Measurements from ENCODE around the gene NVL.
A peak's percentile ranks its signal among the peaks of the same experiment; 100 is the strongest.

DNA sequence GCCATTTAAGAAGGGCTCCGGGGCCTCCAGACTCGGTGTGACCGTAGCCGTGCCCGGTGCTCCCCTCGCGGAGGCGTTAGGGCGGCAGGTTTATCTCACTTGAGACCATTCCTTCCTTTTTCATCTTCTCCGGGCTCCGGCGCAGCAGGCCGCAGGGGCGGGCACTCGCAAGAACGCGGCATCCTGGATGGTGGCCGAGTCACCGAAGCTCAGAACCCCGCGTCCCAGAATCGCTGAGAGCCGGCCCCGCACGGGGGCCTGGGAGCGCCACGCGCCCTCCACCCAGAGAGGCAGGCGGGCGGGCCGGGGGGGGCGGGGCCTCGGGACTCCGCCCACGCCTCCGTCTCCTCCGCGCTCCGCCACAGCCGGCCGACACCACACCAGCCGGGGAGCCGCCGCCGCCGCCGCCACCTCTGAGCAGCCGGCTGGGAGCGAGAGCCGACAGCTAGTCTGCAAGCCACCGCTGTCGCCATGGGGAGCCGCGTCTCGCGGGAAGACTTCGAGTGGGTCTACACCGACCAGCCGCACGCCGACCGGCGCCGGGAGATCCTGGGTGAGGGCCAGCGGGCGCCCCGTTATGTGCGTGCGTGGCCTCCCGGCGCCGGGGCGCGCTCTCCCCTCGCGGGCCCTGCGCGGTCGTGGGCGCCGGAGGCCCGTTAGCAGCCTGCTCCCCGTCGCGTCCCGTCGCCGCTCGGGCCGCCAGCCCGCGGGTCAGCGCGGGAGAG, 146.9 kb downstream of the NVL start, which contains the start of gene DEGS1:
- TF ChIP-seq POLR2AphosphoS5 (IDR thresholded peaks at IDR 0.05; ENCODE audit: low read depth, low read length) = peak; percentile 79
- TF ChIP-seq SIN3A (IDR thresholded peaks at IDR 0.05; ENCODE audit: borderline replicate concordance, insufficient read depth, low read length) = no peak
- TF ChIP-seq, protein P1, sequence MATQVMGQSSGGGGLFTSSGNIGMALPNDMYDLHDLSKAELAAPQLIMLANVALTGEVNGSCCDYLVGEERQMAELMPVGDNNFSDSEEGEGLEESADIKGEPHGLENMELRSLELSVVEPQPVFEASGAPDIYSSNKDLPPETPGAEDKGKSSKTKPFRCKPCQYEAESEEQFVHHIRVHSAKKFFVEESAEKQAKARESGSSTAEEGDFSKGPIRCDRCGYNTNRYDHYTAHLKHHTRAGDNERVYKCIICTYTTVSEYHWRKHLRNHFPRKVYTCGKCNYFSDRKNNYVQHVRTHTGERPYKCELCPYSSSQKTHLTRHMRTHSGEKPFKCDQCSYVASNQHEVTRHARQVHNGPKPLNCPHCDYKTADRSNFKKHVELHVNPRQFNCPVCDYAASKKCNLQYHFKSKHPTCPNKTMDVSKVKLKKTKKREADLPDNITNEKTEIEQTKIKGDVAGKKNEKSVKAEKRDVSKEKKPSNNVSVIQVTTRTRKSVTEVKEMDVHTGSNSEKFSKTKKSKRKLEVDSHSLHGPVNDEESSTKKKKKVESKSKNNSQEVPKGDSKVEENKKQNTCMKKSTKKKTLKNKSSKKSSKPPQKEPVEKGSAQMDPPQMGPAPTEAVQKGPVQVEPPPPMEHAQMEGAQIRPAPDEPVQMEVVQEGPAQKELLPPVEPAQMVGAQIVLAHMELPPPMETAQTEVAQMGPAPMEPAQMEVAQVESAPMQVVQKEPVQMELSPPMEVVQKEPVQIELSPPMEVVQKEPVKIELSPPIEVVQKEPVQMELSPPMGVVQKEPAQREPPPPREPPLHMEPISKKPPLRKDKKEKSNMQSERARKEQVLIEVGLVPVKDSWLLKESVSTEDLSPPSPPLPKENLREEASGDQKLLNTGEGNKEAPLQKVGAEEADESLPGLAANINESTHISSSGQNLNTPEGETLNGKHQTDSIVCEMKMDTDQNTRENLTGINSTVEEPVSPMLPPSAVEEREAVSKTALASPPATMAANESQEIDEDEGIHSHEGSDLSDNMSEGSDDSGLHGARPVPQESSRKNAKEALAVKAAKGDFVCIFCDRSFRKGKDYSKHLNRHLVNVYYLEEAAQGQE (IDR thresholded peaks at IDR 0.05; ENCODE audit: insufficient read depth in 1 of 2, low read depth in 2 of 2, low read length in 2 of 2) = no peak
- TF ChIP-seq TAF1 (IDR thresholded peaks at IDR 0.05; ENCODE audit: borderline replicate concordance, insufficient read depth, low read length) = peak; percentile 64; the same call in 1 of the 2 replicates
